Bronchial smooth muscle cell (primary cell): ENCODE data around the gene COMP. TPM values are rescaled to one million over a fixed set of nuclear protein-coding genes. Genes with fewer than 3 reads are reported as not detected.

Experiments
- total RNA-seq: library from RNA; depleted of rRNA; stranded (reverse); fragments of >200 nt; gene quantifications from 2 replicates; pipeline ENCODE4 v1.2.1, GENCODE V29; 2014

Gene COMP
- 1.3 and 1.5 TPM in 2 replicates for total RNA-seq

DNA sequence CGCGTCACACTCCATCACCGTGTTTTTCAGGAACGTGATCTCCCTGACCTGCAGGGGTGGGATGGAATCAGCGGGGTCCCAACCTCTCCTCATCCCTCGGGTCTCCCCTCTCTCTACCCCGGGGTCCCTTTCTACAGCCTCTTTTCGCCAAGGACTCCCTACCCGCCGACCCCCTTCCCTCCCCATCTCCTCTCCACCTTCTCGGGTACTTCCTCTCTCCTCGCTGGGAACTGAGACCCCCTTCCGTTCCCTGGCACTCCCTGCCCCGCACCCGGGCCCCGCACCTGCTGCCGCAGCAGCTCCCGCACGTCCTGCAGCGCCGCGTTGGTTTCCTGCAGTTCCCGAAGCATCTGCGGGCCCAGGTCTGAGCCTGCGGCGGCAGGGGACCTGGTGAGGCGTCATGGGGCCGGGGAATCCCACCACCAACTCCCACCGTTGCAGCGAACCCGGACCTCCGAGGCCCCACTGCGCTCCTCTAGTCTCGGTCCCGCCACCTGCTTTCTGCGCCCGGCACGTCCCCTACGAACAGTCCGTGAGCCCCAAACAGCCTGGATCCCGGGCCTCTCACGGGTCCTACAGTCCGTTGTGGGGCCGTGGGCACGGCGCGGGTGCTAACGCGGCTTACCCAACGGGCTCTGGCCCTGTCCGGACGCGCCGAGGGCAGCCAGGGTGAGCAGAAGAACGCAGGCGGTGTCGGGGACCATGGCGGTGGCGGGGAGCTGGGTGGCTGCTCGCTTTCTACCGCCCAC, at the start of gene COMP:
COMP (minus strand) TSS at position 740 of the 749 bp plus-strand sequence; CDS start at position 704, 36 bp downstream.

DNA sequence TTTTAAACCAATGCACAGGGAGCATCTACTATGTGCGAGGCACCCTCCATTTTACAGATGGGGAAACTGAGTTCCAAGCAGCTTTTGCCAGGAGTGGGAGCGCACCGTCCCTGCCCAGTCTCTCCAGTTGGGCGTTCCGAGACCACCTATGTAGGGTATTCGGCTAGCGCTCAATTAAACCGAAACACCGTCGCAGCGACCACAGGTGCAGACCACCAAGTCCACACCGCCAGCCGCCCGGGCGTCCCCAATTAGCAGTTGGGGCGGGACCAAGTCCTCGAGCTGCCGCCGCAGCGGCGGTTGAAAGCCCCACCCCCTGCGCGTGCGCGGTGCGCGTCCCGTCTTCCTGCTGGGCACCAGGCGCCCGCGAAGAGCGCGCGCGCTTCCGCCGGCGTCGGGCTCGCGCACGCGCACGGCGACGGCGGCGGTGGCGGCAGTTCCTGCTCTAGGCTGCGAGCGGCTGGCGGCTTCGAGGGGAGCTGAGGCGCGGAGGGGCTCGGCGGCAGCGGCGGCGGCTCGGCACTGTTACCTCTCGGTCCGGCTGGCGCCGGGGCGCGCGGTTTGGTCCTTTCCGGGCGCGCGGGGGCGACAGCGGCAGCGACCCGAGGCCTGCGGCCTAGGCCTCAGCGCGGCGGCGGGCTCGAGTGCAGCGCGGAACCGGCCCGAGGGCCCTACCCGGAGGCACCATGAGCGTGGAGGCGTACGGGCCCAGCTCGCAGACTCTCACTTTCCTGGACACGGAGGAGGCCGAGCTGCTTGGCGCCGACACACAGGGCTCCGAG, 40.6 kb upstream of the COMP start, which contains the start of gene UPF1:
UPF1 (plus strand) TSS at position 436 of the 782 bp plus-strand sequence; CDS start at position 687, 251 bp downstream.

Other genes starting within 250 kb of the COMP start
- 278 and 286 TPM in 2 replicates for gene FKBP8, start 247.7 kb downstream of the COMP start, total RNA-seq
- gene KXD1, start 233.4 kb downstream of the COMP start, total RNA-seq: 46.8 and 48.9 TPM in 2 replicates
- 878 and 1,590 TPM in 2 replicates for gene UBA52, start 219.4 kb downstream of the COMP start, total RNA-seq
- gene REX1BD, start 202.5 kb downstream of the COMP start, total RNA-seq: 57.2 and 69.6 TPM in 2 replicates
- 92.0 and 110 TPM in 2 replicates for gene CRLF1, start 184.5 kb downstream of the COMP start, total RNA-seq
- gene TMEM59L, start 178.4 kb downstream of the COMP start, total RNA-seq: 2.2 and 5.0 TPM in 2 replicates
- 5.5 and 12.2 TPM in 2 replicates for gene KLHL26, start 154.3 kb downstream of the COMP start, total RNA-seq
- 2.1 and 2.5 TPM in 2 replicates for gene CRTC1, start 107.6 kb downstream of the COMP start, total RNA-seq
- 57.7 and 78.9 TPM in 2 replicates for gene UPF1, start 40.7 kb upstream of the COMP start, total RNA-seq
- 3.2 and 5.0 TPM in 2 replicates for gene CERS1, start 104.9 kb upstream of the COMP start, total RNA-seq
- gene COPE, start 128.1 kb upstream of the COMP start, total RNA-seq: 166 and 228 TPM in 2 replicates
- gene DDX49, start 128.4 kb upstream of the COMP start, total RNA-seq: 62.4 and 69.6 TPM in 2 replicates
- 56.3 and 67.6 TPM in 2 replicates for gene HOMER3, start 149.9 kb upstream of the COMP start, total RNA-seq
- 21.5 and 26.0 TPM in 2 replicates for gene SUGP2, start 242.2 kb upstream of the COMP start, total RNA-seq
- 36.1 and 42.0 TPM in 2 replicates for gene ARMC6, start 242.3 kb upstream of the COMP start, total RNA-seq